HCT116 (cell line): ENCODE measurements around the gene TNFRSF18. TPM values are rescaled to one million over a fixed set of nuclear protein-coding genes. Genes with fewer than 3 reads are reported as not detected.

Source experiments
- ATAC-seq: fragments of 200-7000 bp; cut with Tn5 transposase; 2 replicates; pipeline ENCODE4 v1.9.1; 2020; ENCODE audit warnings: mild to moderate bottlenecking, moderate library complexity
- BruUV-seq: library from RNA; stranded (reverse); fragments of 400-500 nt; replicated peaks from 2 replicates; lab custom pipeline; 2021; lab: Mats Ljungman, UMichigan
- CTCF ChIA-PET: fragments of 300-600 bp; sonication (Branson Sonifier 250); formaldehyde crosslinking; loops from one replicate; lab custom pipeline; 2021; ENCODE audit warnings: antibody characterized with exemption; lab: Charles Lee
- POLR2A ChIA-PET: fragments of 300-600, 350-600 bp; sonication (Branson Sonifier 250); formaldehyde crosslinking; loops from one replicate; lab custom pipeline; 2021; ENCODE audit warnings: antibody characterized with exemption; lab: Charles Lee
- RAD21 ChIA-PET, 2 experiments: fragments of 300-600 bp; sonication (Branson Sonifier 250); formaldehyde crosslinking; loops; one replicate each; lab custom pipeline; 2023; ENCODE audit warnings: low total read pairs in 2 of 2; ENCODE audit not compliant: uncharacterized antibody in 2 of 2, unreplicated experiment in 2 of 2, low non-redundant PET in 1 of 2; lab: Charles Lee
- DNase-seq: peaks from one replicate; pipeline ENCODE4 v3.0.0-alpha.2; 2010; ENCODE audit warnings: low read depth, low spot score
- H2AFZ ChIP-seq: fragments of 200-600 bp; shearing (Covaris generic), sonication (generic); 2 replicates; pipeline ENCODE4 v1.6.1; 2017; ENCODE audit warnings: low read depth, mixed run types, mixed read lengths, antibody characterized with exemption, low read length; ENCODE audit not compliant: poor library complexity, severe bottlenecking
- H3K27ac ChIP-seq: 2 replicates; pipeline ENCODE4 v1.5.1; 2012; ENCODE audit warnings: low read depth, low read length
- H3K27me3 ChIP-seq: fragments of 200-600 bp; sonication (generic); 2 replicates; pipeline ENCODE4 v1.6.1; 2016; ENCODE audit warnings: mixed run types, low read length, mixed read lengths; ENCODE audit not compliant: insufficient read depth
- H3K36me3 ChIP-seq, 2 experiments: fragments of 200-500 bp in 1 of 2; fragments of 200-600 bp in 1 of 2; sonication (Bioruptor generic) in 1 of 2; sonication (generic) in 1 of 2; 2 replicates each; pipeline versions ENCODE4 v1.5.1 to v1.6.1; 2014 to 2016; ENCODE audit warnings: low read length in 2 of 2, inconsistent platforms in 1 of 2, mixed read lengths in 1 of 2, mixed run types in 1 of 2; ENCODE audit not compliant: insufficient read depth in 2 of 2, control insufficient read depth in 1 of 2
- H3K4me1 ChIP-seq, 2 experiments: fragments of 200-600 bp in 1 of 2; sonication (generic) in 1 of 2; 2 replicates each; pipeline versions ENCODE4 v1.5.1 to v1.6.1; 2012 to 2017; ENCODE audit warnings: low read length in 2 of 2, inconsistent platforms in 1 of 2, mild to moderate bottlenecking in 1 of 2, mixed read lengths in 1 of 2, mixed run types in 1 of 2, moderate library complexity in 1 of 2; ENCODE audit not compliant: insufficient read depth in 2 of 2, control insufficient read depth in 1 of 2
- H3K4me2 ChIP-seq: fragments of 200-600 bp; sonication (generic); 2 replicates; pipeline ENCODE4 v1.6.1; 2017; ENCODE audit warnings: mixed run types, low read length, mixed read lengths
- H3K4me3 ChIP-seq, 2 experiments: fragments of 200-600 bp in 1 of 2; sonication (generic) in 1 of 2; replicated peaks in 1 of 2; 2 replicates each; pipeline ENCODE4 v1.5.1; 2011 to 2016; ENCODE audit warnings: low read length in 2 of 2, control low read depth in 1 of 2, low read depth in 1 of 2, mild to moderate bottlenecking in 1 of 2, mixed read lengths in 1 of 2, mixed run types in 1 of 2
- H3K79me2 ChIP-seq: fragments of 200-600 bp; sonication (generic); 2 replicates; pipeline ENCODE4 v1.6.1; 2017; ENCODE audit warnings: mild to moderate bottlenecking, mixed run types, low read length, moderate library complexity, mixed read lengths; ENCODE audit not compliant: insufficient read depth
- H3K9ac ChIP-seq: fragments of 200-600 bp; sonication (generic); 2 replicates; pipeline ENCODE4 v1.6.1; 2016; ENCODE audit warnings: low read length, mixed read lengths
- H3K9me2 ChIP-seq: fragments of 200-600 bp; sonication (generic), shearing (Covaris generic); 2 replicates; pipeline ENCODE4 v1.6.1; 2017; ENCODE audit warnings: mixed run types, mild to moderate bottlenecking, moderate library complexity; ENCODE audit not compliant: insufficient read depth
- H3K9me3 ChIP-seq, 2 experiments: fragments of 200-500 bp in 1 of 2; fragments of 200-600 bp in 1 of 2; sonication (Bioruptor generic) in 1 of 2; sonication (generic) in 1 of 2; 2 replicates each; pipeline ENCODE4 v1.6.1; 2014 to 2017; ENCODE audit warnings: low read length in 2 of 2, mixed read lengths in 2 of 2, inconsistent platforms in 1 of 2, low read depth in 1 of 2, mild to moderate bottlenecking in 1 of 2, mixed run types in 1 of 2, moderate library complexity in 1 of 2; ENCODE audit not compliant: control insufficient read depth in 1 of 2, insufficient read depth in 1 of 2
- H4K20me1 ChIP-seq: fragments of 200-600 bp; sonication (generic), shearing (Covaris generic); 2 replicates; pipeline ENCODE4 v1.6.1; 2017; ENCODE audit warnings: mixed run types, mild to moderate bottlenecking, moderate library complexity; ENCODE audit not compliant: insufficient read depth
- ATF3 ChIP-seq: IDR thresholded peaks from 2 replicates; pipeline ENCODE4 v1.6.1; 2012
- CBX3 ChIP-seq: IDR thresholded peaks from 2 replicates; pipeline ENCODE4 v1.6.1; 2012; ENCODE audit warnings: low read depth
- CEBPB ChIP-seq: IDR thresholded peaks from 2 replicates; pipeline ENCODE4 v1.6.1; 2012; ENCODE audit warnings: low read depth
- CTCF ChIP-seq, 3 experiments: fragments of 200-600 bp in 1 of 3; sonication (generic) in 1 of 3; IDR thresholded peaks in 2 of 3; conservative IDR thresholded peaks in 1 of 3; 2 replicates each; pipeline ENCODE4 v1.5.1; 2012 to 2017; ENCODE audit warnings: low read depth in 2 of 3, low read length in 2 of 3, antibody characterized with exemption in 1 of 3, borderline replicate concordance in 1 of 3, control low read depth in 1 of 3, mild to moderate bottlenecking in 1 of 3, mixed read lengths in 1 of 3, mixed run types in 1 of 3, moderate library complexity in 1 of 3; ENCODE audit not compliant: insufficient read depth in 1 of 3
- EGR1 ChIP-seq: IDR thresholded peaks from 2 replicates; pipeline ENCODE4 v1.6.1; 2012; ENCODE audit warnings: low read depth
- EZH2 ChIP-seq: fragments of 200-600 bp; sonication (generic); IDR thresholded peaks from 2 replicates; pipeline ENCODE4 v1.6.1; 2017; ENCODE audit warnings: antibody characterized with exemption, mixed run types
- EZH2phosphoT487 ChIP-seq: fragments of 200-600 bp; IDR thresholded peaks from 2 replicates; pipeline ENCODE4 v1.6.1; 2018; ENCODE audit warnings: antibody characterized with exemption, borderline replicate concordance
- JUND ChIP-seq: IDR thresholded peaks from 2 replicates; pipeline ENCODE4 v1.6.1; 2012
- POLR2AphosphoS5 ChIP-seq: IDR thresholded peaks from 2 replicates; pipeline ENCODE4 v1.6.1; 2011; ENCODE audit warnings: mild to moderate bottlenecking, low read depth, low read length, moderate library complexity
- SIN3A ChIP-seq: IDR thresholded peaks from 2 replicates; pipeline ENCODE4 v1.6.1; 2012; ENCODE audit warnings: low read depth
- SRF ChIP-seq: IDR thresholded peaks from 2 replicates; pipeline ENCODE4 v1.6.1; 2012; ENCODE audit warnings: low read depth
- TCF7L2 ChIP-seq: IDR thresholded peaks from 2 replicates; pipeline ENCODE4 v1.7.0; 2011; ENCODE audit warnings: borderline replicate concordance, inconsistent platforms; ENCODE audit not compliant: insufficient read depth, insufficient read length; ENCODE audit errors: extremely low read depth
- YY1 ChIP-seq: IDR thresholded peaks from 2 replicates; pipeline ENCODE4 v1.6.1; 2011; ENCODE audit warnings: low read length, low read depth, moderate library complexity, mild to moderate bottlenecking; ENCODE audit not compliant: insufficient replicate concordance; ENCODE audit errors: extremely low read depth
- ZNF274 ChIP-seq: fragments of 200-500 bp; sonication (Bioruptor generic); IDR thresholded peaks from 2 replicates; pipeline ENCODE4 v1.6.1; 2014; ENCODE audit warnings: mild to moderate bottlenecking, low read depth, low read length, inconsistent platforms
- intact Hi-C: fragments of 100-400 bp; cut with micrococcal nuclease; formaldehyde crosslinking; loops from 2 replicates; pipeline ENCODE4 v1.10.0; 2022
- total RNA-seq: library from RNA; stranded (reverse); gene quantifications from one replicate; pipeline ENCODE4 v1.2.1, GENCODE V29; 2021; ENCODE audit not compliant: unreplicated experiment

Gene TNFRSF18
- total RNA-seq, 1 experiment from 2014 or later, result 56.2 TPM

GRCh38 chr1:1225238-1225845 is 18.9 kb upstream of the TNFRSF18 start:
- Histone ChIP-seq H3K9me3 (no peaks in the 10 kb centered on the region), H3K4me3 (no peak overlapping the region), H4K20me1 (no peaks in the 10 kb centered on the region), H3K36me3 (peaks cover 28 to 30% of the 10 kb centered on the region in 2 experiments)
- no peak for TF ChIP-seq CBX3
- TF ChIP-seq ZNF274, result no peak
- no peak for TF ChIP-seq TCF7L2
- TF ChIP-seq CEBPB, result no peak
- no peak for TF ChIP-seq YY1
- TF ChIP-seq EZH2, result no peak
- no peak for TF ChIP-seq SIN3A
- TF ChIP-seq JUND, result no peak
- no peak for TF ChIP-seq EZH2phosphoT487
- TF ChIP-seq CTCF (IDR thresholded peaks at IDR 0.05 in 2 of 3, conservative IDR thresholded peaks at IDR 0.05 in 1 of 3; ENCODE audit: borderline replicate concordance in 1 of 3, insufficient read depth in 1 of 3, low read depth in 2 of 3, low read length in 2 of 3), result no peak
- no peak for TF ChIP-seq POLR2AphosphoS5
- TF ChIP-seq ATF3, result no peak
- no peak for TF ChIP-seq EGR1
- no peak for TF ChIP-seq SRF
- TF ChIP-seq, all 23 proteins: peak for 0
- DNase-seq (no peak), ATAC-seq (no peak)
- ChIA-PET RAD21 (no interaction called here), POLR2A (no interaction called here), CTCF (no interaction called here)
- Histone ChIP-seq H3K27me3 (no peaks in the 10 kb centered on the region), H3K4me1 (peaks cover 3 to 7% of the 10 kb centered on the region in 2 experiments; a peak in 1 of 4 replicates), H3K9ac (no peak overlapping the region), H3K27ac (peak overlapping the region; percentile 18; the same call in 1 of the 2 replicates), H3K9me2 (no peaks in the 10 kb centered on the region), H3K79me2 (peaks cover 70% of the 10 kb centered on the region), H2AFZ (no peak overlapping the region), H3K4me2 (no peak overlapping the region)
- intact Hi-C loops, result no loop called here
- no TSS peak for BruUV-seq
